Liver (tissue), 9 donors: ENCODE data around the gene UBXN6. TPM values are rescaled to one million over a fixed set of nuclear protein-coding genes. Genes with fewer than 3 reads are reported as not detected.

ENCODE experiments used
- DNase-seq: peaks from one replicate; pipeline ENCODE4 v3.0.0-alpha.2; 2017; ENCODE audit warnings: low spot score
- H3K27ac ChIP-seq, 2 donors: one replicate each; pipeline ENCODE4 v1.7.0; 2013; ENCODE audit warnings: inconsistent platforms in 2 of 2, low read length in 2 of 2, control low read depth in 1 of 2, low read depth in 1 of 2, mild to moderate bottlenecking in 1 of 2
- H3K27me3 ChIP-seq, 4 donors: one replicate each; pipeline versions ENCODE4 v1.6.1 to v1.7.0; 2013; ENCODE audit warnings: low read length in 3 of 4, inconsistent platforms in 1 of 4, mild to moderate bottlenecking in 1 of 4, moderate library complexity in 1 of 4; ENCODE audit not compliant: control insufficient read depth in 4 of 4, insufficient read depth in 4 of 4
- H3K36me3 ChIP-seq, 4 donors: one replicate each; pipeline versions ENCODE4 v1.6.1 to v1.7.0; 2013; ENCODE audit warnings: low read length in 3 of 4, mild to moderate bottlenecking in 3 of 4, low read depth in 1 of 4, moderate library complexity in 1 of 4; ENCODE audit not compliant: control insufficient read depth in 4 of 4, insufficient read depth in 3 of 4
- H3K4me1 ChIP-seq, 4 donors: one replicate each; pipeline versions ENCODE4 v1.6.1 to v1.7.0; 2013; ENCODE audit warnings: low read length in 3 of 4, mild to moderate bottlenecking in 3 of 4, moderate library complexity in 1 of 4; ENCODE audit not compliant: control insufficient read depth in 4 of 4, insufficient read depth in 4 of 4
- H3K4me3 ChIP-seq, 3 donors: one replicate each; pipeline versions ENCODE4 v1.6.1 to v1.7.0; 2013; ENCODE audit warnings: low read length in 3 of 3, control low read depth in 1 of 3, low read depth in 1 of 3, mild to moderate bottlenecking in 1 of 3
- H3K9ac ChIP-seq, 2 donors: one replicate each; pipeline ENCODE4 v1.7.0; 2013; ENCODE audit warnings: low read length in 2 of 2, mild to moderate bottlenecking in 2 of 2, moderate library complexity in 2 of 2, control low read depth in 1 of 2, low read depth in 1 of 2
- H3K9me3 ChIP-seq, 4 donors: one replicate each; pipeline versions ENCODE4 v1.6.1 to v1.7.0; 2013; ENCODE audit warnings: low read length in 3 of 4; ENCODE audit not compliant: control insufficient read depth in 4 of 4
- ATF3 ChIP-seq: IDR thresholded peaks from 2 replicates; pipeline ENCODE4 v1.6.1; 2016; ENCODE audit warnings: antibody characterized with exemption
- FOXA1 ChIP-seq: IDR thresholded peaks from 2 replicates; pipeline ENCODE4 v1.6.1; 2016; ENCODE audit warnings: antibody characterized with exemption
- GABPA ChIP-seq, 2 donors: IDR thresholded peaks in 1 of 2; conservative IDR thresholded peaks in 1 of 2; 2 replicates each; pipeline ENCODE4 v1.6.1; 2016; ENCODE audit warnings: antibody characterized with exemption in 2 of 2, mild to moderate bottlenecking in 1 of 2, moderate library complexity in 1 of 2
- JUND ChIP-seq, 2 donors: IDR thresholded peaks; 2 replicates each; pipeline ENCODE4 v1.6.1; 2016; ENCODE audit warnings: antibody characterized with exemption in 2 of 2
- MAX ChIP-seq: IDR thresholded peaks from 2 replicates; pipeline ENCODE4 v1.6.1; 2016; ENCODE audit warnings: antibody characterized with exemption
- NR2F2 ChIP-seq: IDR thresholded peaks from 2 replicates; pipeline ENCODE4 v1.6.1; 2016; ENCODE audit warnings: antibody characterized with exemption
- RAD21 ChIP-seq, 2 donors: IDR thresholded peaks; 2 replicates each; pipeline ENCODE4 v1.6.1; 2016; ENCODE audit warnings: antibody characterized with exemption in 2 of 2, mild to moderate bottlenecking in 2 of 2
- RXRA ChIP-seq, 2 donors: IDR thresholded peaks; 2 replicates each; pipeline ENCODE4 v1.6.1; 2017 to 2018; ENCODE audit warnings: antibody characterized with exemption in 2 of 2, mild to moderate bottlenecking in 1 of 2
- SP1 ChIP-seq: IDR thresholded peaks from 2 replicates; pipeline ENCODE4 v1.6.1; 2018; ENCODE audit warnings: antibody characterized with exemption, mild to moderate bottlenecking
- TAF1 ChIP-seq: conservative IDR thresholded peaks from 2 replicates; pipeline ENCODE4 v1.6.1; 2016; ENCODE audit warnings: antibody characterized with exemption, mild to moderate bottlenecking
- ZBTB33 ChIP-seq: IDR thresholded peaks from 2 replicates; pipeline ENCODE4 v1.6.1; 2016; ENCODE audit warnings: antibody characterized with exemption
- WGBS: extraction: QIAGEN DNeasy Blood & Tissue Kit; methylation state at CpG from one replicate; pipeline ENCODE4 v1.1.7; 2013; 5-methylcytosine and 5-hydroxymethylcytosine counted together
- polyA plus RNA-seq, 2 donors: library from polyadenylated mRNA; stranded (reverse) in 1 of 2; unstranded in 1 of 2; fragments of 200-250 nt in 1 of 2; fragments of >200 nt in 1 of 2; fragmentation: Nextera tagmentation in 1 of 2; extraction: Ambion mirVana in 1 of 2; gene quantifications; one replicate each; pipeline versions ENCODE4 v1.2.1 to v1.2.3, GENCODE V29; 2013 to 2015
- total RNA-seq, 2 donors: library from RNA; depleted of rRNA; stranded (reverse); fragments of >200 nt; gene quantifications; one replicate each; pipeline ENCODE4 v1.2.3, GENCODE V29; 2014
- donor health status: healthy.
- donor health status: healthy.
- donor health status: healthy.
- donor health status: healthy.
- donor health status: healthy.

UBXN6 gene
- total and polyA plus RNA-seq, 4 donors: 33.0 to 92.3 (median 54.0) TPM

- Histone ChIP-seq H3K4me1 (no peaks in the 10 kb centered on the region), H3K4me3 (no peak overlapping the region), H3K27me3 (no peaks in the 10 kb centered on the region), H3K9me3 (no peaks in the 10 kb centered on the region), H3K36me3 (peaks cover 3 to 47% (median 15%) of the 10 kb centered on the region in 4 donors), H3K27ac (no peak overlapping the region), H3K9ac (no peak overlapping the region)
- WGBS: 97% methylated on average over 61 of the region's 61 CpGs
- DNase-seq: no peak
- TF ChIP-seq TAF1 (no peak), ZBTB33 (no peak), RAD21 (IDR thresholded peaks at IDR 0.05) (no peak), RXRA (IDR thresholded peaks at IDR 0.05) (no peak), MAX (no peak), NR2F2 (no peak)
These were observed 36.5 kb upstream of the UBXN6 start for GRCh38 chr19:4493929-4494690.

- Histone ChIP-seq H3K36me3 (peaks cover 3 to 49% (median 13%) of the 10 kb centered on the region in 4 donors), H3K27me3 (no peaks in the 10 kb centered on the region), H3K9ac (no peak overlapping the region), H3K4me1 (no peaks in the 10 kb centered on the region), H3K4me3 (no peak overlapping the region), H3K27ac (no peak overlapping the region), H3K9me3 (no peaks in the 10 kb centered on the region)
- no peak for DNase-seq
- no peak for TF ChIP-seq FOXA1
- no peak for TF ChIP-seq ZBTB33
- no peak for TF ChIP-seq JUND (IDR thresholded peaks at IDR 0.05)
- TF ChIP-seq TAF1: no peak
- no peak for TF ChIP-seq ATF3
- TF ChIP-seq SP1: no peak
- no peak for TF ChIP-seq GABPA (IDR thresholded peaks at IDR 0.05 in 1 of 2, conservative IDR thresholded peaks at IDR 0.05 in 1 of 2)
- 97% methylated on average over 41 of the region's 41 CpGs for WGBS
These were observed 35.7 kb upstream of the UBXN6 start for GRCh38 chr19:4493104-4493928.
